Left renal pelvis (tissue), 4 donors: ENCODE measurements around the gene CAPN15. TPM values are rescaled to one million over a fixed set of nuclear protein-coding genes. Genes with fewer than 3 reads are reported as not detected.

Experiments
- DNase-seq, 4 donors: peaks; one replicate each; pipeline ENCODE4 v3.0.0-alpha.2; 2013; ENCODE audit warnings: low read depth in 4 of 4, low spot score in 3 of 4
- polyA plus RNA-seq, 4 donors: library from polyadenylated mRNA; unstranded; fragments of 120-200 nt; gene quantifications; one replicate each; pipeline ENCODE4 v1.2.1, GENCODE V29; 2013; ENCODE audit not compliant: insufficient read length in 4 of 4

CAPN15 gene
- polyA plus RNA-seq, 4 donors, result 16.2 to 36.6 (median 23.5) TPM

DNA sequence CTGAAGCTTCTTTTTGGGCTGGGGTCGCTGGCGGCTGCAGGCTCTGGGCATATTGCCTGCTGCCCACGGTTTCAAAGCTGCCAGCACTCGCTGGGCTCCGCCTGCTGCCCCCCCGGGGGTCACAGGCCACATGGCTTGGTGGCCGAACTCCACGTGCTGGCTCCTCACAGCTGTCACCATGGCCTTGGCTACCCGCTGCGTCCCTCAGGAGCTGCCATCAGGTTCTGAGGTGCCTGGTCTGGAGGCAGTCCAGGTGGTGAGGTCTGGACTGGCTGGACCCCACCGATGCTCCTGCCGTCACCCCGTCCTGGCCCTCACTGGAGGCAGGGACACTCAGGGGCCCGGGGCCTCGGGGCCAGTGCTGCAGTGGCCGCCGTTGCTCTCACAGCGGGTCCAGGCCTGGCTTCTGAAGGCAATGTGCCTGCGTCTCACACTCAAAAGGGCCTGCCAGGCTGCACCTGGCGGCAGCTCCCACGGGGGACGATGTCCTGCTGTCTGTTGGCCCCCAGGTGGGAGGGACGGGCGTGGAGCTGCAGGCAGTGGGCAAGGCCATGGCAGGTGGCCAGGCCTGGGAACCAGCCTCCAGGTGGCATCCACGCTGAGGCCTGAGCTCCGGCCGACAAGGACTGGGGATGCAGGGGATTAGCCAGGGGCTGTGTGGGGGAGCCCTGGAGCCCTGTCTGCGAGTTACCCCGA lies 13.3 kb downstream of the CAPN15 start:
- DNase-seq, result no peak

DNA sequence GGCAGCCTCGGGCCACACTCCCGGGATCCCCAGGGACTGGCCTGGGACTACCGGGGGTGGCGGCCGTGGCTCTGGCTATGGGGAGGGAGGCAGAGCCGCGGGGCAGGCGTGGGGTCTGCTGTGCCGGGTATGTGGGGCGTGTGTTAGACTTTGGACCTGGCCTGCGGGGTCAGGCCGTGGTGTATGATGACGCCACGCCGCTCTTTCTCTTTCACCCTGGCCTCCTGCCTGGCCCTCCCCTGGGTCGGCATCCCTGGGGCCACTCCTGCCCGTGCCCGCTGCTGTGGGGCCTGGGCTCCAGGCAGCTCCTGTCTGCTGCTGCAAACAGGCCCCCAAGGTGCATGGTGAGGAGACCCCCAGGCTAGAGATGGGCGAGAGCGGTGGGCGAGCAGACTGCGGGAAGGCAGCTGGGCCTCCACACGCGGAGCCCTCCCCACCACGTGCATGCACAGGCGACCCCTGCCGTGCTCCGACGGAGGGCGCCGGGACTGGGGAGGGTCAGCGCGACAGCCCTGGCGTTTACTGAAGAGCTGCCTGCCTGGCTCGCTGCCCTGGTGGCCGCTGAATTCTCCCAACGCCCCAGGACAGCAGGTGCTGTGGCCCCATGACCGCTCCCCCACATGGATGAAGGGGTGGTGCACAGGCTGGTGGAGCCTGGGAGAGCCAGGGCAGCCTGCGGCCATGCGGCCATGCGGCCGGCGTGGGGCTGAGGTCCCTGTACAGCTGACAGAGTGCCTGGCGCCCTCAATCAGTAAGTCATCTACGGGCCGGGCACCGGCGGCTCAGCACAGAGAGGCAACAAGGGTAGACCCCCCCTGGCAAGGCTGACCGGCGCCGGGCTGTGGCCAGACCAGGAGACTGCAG lies 16.0 kb downstream of the CAPN15 start:
- no peak for DNase-seq

DNA sequence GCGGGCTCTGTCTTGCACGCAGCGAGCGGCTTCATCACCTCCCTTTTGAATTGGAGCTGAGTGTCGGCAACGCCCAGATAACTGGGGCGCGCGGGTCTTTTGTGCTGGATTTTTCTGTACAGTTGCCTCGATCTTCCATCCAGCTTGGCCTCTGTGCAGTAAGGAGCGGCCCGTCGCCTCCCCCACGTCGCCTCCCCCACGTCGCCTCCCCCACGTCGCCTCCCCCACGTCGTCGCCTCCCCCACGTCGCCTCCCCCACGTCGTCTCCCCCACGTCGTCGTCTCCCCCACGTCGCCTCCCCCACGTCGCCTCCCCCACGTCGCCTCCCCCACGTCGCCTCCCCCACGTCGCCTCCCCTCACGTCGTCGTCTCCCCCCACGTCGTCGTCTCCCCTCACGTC lies 17.0 kb downstream of the CAPN15 start:
- no peak for DNase-seq

DNA sequence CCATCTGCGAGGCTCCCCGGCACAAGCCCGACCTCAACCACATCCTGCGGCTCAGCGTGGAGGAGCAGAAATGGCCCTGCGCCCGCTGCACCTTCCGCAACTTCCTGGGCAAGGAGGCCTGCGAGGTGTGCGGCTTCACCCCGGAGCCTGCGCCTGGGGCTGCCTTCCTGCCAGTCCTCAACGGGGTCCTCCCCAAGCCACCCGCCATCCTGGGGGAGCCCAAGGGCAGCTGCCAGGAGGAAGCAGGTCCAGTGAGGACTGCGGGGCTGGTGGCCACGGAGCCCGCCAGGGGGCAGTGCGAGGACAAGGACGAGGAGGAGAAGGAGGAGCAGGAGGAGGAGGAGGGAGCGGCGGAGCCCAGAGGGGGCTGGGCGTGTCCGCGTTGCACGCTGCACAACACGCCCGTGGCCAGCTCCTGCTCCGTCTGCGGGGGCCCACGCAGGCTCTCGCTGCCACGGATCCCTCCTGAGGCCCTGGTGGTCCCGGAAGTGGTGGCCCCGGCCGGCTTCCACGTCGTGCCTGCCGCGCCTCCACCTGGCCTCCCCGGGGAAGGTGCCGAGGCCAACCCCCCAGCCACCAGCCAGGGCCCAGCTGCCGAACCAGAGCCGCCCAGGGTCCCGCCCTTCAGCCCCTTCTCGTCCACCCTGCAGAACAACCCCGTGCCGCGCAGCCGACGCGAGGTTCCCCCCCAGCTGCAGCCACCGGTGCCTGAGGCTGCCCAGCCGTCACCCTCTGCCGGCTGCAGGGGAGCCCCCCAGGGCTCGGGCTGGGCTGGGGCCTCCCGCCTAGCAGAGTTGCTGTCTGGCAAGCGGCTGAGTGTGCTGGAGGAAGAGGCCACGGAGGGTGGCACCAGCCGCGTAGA lies 19.6 kb downstream of the CAPN15 start:
- DNase-seq, result no peak

DNA sequence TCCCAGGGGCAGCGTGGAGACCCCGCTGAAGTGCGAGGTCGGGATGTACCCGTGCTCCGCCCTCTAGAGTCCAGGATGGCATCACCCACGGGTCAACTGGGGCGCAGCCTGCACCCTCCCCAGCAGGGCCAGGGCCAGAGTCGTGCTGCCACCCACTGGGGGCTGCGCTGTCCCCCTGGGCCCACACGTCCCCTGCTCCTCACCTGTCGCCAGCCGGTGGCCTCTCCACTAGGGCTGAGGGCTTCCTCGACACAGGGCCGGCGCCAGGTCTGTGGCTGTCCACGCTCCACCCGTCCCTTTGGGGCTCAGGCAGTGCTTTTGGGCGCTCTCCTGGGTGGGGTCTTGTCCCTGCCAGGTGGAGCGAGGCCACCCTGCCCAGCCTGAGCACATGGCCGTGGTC lies 21.1 kb downstream of the CAPN15 start:
- DNase-seq, result no peak

DNA sequence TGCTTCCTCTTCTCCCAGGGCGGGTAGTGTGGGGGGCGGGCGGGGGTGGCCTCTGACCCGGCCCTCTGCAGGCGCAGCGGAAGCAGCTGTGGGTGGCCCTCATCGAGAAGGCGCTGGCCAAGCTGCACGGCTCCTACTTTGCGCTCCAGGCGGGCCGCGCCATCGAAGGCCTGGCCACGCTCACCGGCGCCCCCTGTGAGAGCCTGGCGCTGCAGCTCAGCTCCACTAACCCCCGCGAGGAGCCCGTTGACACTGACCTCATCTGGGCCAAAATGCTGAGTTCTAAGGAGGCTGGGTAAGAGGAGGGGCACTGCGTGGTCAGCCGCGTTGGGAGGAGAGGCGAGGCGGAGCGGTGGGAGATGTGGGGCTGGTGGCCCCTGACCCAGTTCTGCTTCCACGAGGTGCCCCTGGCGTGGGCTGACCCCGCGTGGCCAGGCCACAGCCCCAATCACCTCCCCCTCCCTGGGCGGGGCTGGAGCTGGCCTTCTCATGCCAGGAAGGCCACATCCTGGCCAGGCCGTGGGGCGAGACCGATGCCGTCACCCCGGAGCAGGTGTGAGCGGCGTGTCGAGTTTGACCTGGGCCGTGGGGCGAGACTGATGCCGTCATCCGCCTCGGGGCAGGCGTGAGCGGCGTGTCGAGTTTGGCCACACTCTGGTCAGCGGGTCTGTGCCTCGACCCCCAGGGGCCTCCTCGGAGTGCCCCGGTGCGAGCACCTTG lies 22.2 kb downstream of the CAPN15 start:
- DNase-seq, result no peak

DNA sequence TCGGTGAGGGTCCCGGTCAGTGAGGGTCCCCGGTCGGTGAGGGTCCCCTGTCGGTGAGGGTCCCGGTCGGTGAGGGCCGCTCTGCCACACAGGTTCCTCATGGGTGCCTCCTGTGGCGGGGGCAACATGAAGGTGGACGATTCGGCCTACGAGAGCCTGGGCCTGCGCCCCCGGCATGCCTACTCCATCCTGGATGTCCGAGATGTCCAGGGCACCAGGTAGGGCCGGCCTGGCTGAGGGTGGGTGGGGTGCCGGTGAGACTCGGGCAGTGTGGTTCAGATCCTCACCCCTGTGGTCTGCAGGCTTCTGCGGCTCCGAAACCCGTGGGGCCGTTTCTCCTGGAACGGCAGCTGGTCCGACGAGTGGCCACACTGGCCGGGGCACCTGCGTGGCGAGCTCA lies 23.7 kb downstream of the CAPN15 start:
- DNase-seq, result no peak

DNA sequence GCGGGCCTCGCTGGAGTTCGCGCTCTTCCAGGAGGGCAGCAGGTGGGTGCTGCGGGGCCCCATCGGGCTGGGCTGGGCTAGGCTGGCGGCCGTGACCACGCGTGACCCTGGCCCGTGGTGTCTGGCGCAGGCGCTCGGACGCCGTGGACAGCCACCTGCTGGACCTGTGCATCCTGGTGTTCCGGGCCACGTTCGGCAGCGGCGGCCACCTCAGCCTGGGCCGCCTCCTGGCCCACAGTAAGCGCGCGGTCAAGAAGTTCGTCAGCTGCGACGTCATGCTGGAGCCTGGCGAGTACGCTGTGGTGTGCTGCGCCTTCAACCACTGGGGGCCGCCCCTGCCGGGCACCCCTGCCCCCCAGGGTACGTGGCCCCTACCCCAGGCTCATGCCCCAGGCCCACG lies 24.7 kb downstream of the CAPN15 start:
- no peak for DNase-seq

DNA sequence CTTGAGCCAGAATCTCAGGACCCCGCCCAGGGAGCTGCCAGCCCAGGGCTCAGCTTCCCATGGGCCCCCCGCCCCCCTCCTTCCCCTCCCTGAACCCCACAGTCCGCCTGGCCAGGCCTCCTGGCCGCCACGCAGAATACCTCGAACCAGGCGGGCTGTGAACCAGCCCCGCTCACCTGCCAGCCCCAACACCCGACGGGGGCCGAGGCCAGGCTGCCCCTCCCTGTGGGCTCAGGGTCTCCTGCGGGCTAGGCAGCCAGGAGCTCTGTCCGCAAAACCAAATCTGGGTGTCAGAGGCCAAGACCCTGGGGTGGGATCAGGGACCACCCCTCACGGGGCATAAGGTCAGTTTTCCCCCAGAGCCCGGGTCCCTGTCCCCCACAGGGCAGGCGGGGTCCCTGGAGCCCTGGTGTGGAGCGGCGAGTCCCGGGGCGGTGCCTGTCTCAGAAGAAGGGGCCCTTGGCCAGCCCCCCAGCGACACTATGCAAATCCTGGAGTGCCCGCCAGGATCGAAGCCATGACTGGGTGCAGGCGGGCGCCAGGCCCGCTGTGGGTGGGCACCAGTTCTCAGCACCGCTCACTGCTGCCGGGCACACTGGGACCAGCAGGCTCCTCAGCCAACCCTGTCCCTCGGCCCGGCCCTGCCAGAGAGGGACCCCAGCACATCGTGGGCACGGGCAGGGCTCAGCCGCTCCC lies 26.2 kb downstream of the CAPN15 start:
- no peak for DNase-seq

DNA sequence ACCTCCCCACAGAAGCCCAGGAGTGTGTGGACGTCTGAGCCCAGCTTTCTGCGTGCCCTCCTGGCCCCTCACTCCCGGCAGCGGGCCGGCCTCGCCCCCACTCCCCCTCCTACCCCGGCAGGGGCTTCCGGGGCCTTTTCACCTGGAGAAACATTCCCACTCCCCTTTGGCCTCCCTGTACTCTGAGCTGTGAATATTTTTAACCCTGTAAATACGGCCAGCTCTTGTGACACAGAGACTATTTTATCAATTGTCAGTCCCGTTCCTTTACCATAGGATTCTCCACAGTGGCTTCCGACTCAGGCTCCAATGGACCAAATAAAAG lies 26.7 kb downstream of the CAPN15 start:
- DNase-seq, result no peak

DNA sequence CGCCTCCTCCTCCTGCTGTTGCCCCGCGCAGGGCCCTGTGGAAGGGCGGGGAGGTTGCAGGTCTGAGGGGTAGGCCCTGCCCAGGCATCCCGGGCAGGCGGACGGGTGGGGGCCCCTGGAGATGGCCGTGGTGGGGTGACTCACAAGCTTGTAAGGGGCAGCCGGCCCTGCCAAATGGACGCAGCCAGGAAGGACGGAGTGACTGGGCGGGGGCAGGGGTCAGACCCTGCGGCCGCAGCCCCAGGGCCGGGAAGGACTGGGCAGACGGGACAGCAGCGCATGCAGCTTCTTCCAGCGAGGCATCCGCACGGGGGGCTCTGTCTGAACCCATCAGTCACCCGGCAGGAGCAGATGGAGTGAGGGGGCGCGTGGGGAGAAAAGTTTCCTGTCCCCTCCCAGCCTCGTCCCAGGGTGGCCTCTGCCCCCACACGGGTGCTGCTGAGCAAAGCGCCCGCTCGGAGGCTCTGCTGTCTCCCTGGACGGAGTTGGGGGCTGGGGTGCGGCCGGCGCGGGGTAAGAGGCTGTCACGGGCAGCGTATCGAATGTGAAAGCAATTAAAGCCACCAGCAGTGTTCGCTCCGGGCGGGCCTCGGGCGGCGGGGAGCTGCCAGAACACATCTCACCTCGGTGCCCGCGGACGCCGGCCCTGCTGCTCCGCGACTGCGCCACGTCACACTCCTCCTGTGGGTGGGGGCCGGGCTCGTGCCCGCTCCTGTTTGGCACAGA lies 27.3 kb downstream of the CAPN15 start:
- no peak for DNase-seq

DNA sequence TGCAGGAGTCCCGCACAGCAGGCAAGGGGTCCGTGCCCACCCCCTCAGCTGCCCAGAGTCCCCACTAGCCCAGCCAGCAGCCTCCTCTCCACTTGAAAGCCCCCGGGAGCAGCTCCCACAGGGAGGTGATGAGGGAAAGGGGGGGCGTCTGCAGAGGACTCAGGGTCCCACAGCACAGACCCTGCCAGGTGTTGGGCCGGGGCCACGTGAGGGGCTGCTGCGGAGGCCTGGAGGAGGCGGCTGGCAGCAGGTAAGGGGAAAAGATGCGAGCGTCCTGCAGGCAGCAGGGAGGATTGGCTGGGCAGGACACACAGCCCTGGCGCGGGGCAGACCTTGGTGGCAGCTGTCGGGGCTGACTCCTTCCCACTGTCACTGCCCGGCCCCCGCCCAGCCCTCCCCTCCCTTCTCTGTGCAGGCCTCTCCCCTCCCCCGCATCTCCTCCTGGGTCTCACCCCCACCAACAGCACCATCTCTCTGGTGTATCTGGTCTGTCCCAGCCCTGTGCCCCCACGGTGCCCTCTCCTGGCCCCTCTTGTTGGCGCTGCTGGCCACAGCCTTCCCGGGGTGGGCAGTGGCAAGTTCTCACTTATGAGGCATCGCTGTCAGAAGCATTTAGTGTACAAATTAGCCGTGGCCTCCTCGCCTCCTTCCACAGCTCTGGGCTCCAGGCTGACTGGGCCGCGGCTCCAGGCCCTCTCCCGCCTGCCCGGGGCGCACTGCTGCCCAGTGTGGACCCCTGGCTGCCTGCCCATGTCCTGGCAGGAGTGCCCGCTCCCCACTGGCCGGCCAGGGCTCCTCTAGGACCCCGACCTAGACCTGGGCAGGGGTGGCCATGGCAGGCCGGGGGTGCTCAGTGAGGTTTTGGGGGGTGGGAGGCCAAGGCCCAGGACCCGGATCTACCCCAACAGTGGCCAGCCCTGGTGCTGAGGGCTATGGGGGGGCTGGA lies 28.3 kb downstream of the CAPN15 start:
- no peak for DNase-seq

DNA sequence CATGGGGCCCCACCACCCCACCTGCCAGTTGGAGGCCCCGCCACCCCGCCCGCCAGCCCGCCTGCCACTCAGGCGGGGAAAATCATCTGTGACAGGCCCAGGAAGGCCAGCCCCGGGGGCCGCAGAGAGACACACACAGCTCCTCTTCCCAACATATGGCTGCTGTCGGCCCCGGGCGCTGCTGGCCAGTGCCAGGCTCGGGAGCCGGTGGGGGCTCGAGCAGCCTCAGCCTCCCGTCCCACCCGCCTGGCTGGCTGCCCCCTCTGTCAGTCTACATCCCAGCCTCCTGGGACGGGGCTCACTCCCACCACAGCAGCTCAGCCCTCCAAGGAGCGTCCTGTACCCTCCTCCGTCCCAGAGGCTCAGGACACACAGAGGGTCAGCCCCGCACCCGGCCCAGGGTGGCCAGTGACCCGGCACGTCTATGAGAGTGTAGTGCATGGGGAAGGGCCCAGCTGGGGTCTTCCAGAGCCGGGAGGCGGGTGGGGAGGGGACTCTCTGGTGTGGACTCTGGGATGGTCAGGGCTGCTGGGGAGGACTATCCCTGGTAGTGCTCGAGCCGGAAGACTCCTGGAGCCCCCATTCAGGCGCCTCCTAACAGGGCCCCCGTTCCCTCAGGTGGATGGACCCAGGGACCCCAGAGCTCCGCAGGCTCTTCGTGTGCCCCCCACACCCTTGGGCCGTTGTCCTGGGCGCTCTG lies 29.1 kb downstream of the CAPN15 start:
- no peak for DNase-seq

DNA sequence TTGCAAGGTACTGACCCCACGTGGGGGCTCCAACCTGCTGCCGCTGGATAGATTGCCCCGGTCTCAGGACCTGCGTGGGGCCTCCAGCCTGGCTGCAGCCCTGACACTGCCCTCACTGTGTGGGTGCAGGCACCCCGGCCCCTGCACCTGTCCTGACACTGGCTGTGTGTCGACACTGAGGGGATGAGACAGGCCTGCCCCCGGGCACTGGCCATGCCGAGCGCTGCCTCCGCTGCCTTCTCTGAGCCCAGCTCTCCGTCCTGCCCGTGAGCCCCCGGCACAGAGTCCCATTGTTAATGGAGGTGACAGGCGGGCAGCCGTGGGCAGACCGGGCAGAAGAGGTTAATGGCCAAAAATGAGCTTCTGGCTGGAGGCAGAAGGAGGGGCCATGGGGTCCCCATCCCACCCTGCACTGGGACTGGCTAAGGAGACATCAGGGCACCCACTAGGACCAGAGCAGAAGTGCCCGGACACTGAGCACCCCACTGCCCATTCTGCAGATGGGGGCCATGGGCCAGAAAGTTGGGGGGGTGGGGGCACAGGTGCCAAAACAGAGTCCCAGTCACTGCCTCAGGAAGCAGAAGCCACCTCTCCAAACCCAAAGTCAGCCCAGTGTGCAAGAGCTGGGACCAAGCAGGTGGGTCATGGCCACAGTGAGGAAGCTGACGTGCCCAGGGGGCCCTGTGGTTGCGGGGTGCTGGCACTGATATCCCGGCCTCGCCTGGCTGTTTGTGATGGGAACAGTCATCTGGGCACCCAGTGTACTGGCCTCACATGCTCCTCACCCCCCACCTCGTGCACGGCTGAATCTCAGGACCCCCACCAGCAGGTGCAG lies 30.2 kb downstream of the CAPN15 start:
- no peak for DNase-seq

DNA sequence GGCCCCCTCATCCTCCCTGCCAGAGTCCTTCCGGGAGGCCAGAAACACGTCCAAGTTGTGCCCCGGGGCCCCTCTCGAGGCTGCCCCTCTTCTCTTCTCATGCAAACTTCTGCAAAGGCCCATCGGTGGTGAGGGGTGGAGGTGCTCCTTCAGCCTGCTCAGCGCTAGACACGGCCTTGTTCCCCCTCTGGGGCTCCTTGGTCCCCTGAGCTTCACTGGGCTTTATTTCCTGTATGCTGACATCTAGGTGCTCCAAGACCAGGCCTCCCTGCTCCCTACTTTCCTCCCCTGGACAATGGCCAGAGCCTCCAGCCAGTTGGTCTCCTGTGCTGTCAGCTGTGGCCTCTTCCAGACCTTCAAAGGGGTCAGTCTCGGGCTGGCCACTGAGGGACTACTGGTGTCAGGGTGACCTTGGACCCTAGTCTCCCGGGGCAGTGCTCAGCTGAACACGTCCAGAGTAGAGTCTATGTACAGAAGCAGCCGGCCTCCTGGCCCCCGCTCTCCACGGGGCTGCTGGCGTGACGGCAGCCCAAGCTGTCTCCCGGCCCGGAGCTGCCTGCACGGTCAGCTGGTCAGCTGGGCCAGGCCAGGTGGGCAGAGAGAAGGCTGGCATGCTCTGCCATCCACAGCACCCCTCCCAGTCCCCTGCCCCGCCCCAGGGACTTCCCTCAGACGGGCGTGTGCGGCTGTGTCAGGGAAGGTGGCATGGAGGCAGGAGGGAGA lies 30.9 kb downstream of the CAPN15 start:
- DNase-seq, result no peak

DNA sequence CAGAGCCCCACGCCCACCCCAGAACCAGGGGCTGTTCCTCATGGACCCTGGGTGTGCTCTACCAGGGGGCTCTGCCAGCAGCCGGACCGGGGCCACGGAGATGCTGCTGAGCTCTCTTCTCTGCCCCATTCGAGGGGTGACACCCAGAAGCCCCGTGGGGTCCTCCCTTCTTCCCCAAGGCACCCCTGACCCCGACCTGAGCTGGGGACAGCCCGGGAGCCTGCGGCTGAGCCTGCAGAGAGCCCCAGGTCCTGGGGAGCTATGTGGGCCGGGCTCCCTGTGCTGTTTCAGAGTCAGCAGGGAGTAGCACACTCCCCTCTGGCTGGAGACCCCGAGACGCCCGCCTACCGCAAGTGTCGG lies 31.5 kb downstream of the CAPN15 start:
- DNase-seq, result no peak
